SIG-M5 (cell line): ENCODE data around the gene CAMK2D.

Experiments used
- DNase-seq: peaks from one replicate; lab custom pipeline; 2025; lab: John Stamatoyannopoulos, UW

The CAMK2D gene

GRCh38 chr4:113565702-113566012, 195.9 kb downstream of the CAMK2D start:
- DNase-seq = no peak

- DNase-seq = no peak
These were observed 197.0 kb downstream of the CAMK2D start for GRCh38 chr4:113564493-113564892.

GRCh38 chr4:113563691-113564378, 197.7 kb downstream of the CAMK2D start:
- no peak for DNase-seq

GRCh38 chr4:113561758-113562157, 199.8 kb downstream of the CAMK2D start:
- DNase-seq = no peak

- DNase-seq = no peak
These were observed 200.4 kb downstream of the CAMK2D start for GRCh38 chr4:113561092-113561491.

GRCh38 chr4:113560579-113560978, 201.0 kb downstream of the CAMK2D start:
- no peak for DNase-seq

- no peak for DNase-seq
These were observed 201.6 kb downstream of the CAMK2D start for GRCh38 chr4:113559947-113560346.

GRCh38 chr4:113556382-113557134, 205.0 kb downstream of the CAMK2D start:
- no peak for DNase-seq

- DNase-seq = peak; percentile 75
These were observed 205.7 kb downstream of the CAMK2D start for GRCh38 chr4:113555868-113556267.

GRCh38 chr4:113553082-113553481, 208.5 kb downstream of the CAMK2D start:
- no peak for DNase-seq

GRCh38 chr4:113550510-113550909, 211.0 kb downstream of the CAMK2D start:
- DNase-seq = no peak

- no peak for DNase-seq
These were observed 213.2 kb downstream of the CAMK2D start for GRCh38 chr4:113548303-113548702.

GRCh38 chr4:113547487-113548042, 214.0 kb downstream of the CAMK2D start:
- DNase-seq = peak; percentile 44

GRCh38 chr4:113541933-113542332, 219.6 kb downstream of the CAMK2D start:
- no peak for DNase-seq

- DNase-seq = no peak
These were observed 220.7 kb downstream of the CAMK2D start for GRCh38 chr4:113540859-113541258.

- no peak for DNase-seq
These were observed 222.1 kb downstream of the CAMK2D start for GRCh38 chr4:113539408-113539807.

GRCh38 chr4:113537628-113538027, 223.9 kb downstream of the CAMK2D start:
- DNase-seq = no peak

GRCh38 chr4:113537203-113537602, 224.3 kb downstream of the CAMK2D start:
- DNase-seq = no peak

GRCh38 chr4:113534711-113535110, 226.8 kb downstream of the CAMK2D start:
- DNase-seq = no peak

GRCh38 chr4:113531572-113531971, 230.0 kb downstream of the CAMK2D start:
- DNase-seq = no peak

GRCh38 chr4:113528395-113528794, 233.1 kb downstream of the CAMK2D start:
- no peak for DNase-seq

- no peak for DNase-seq
These were observed 236.0 kb downstream of the CAMK2D start for GRCh38 chr4:113525521-113525920.

- DNase-seq = no peak
These were observed 236.9 kb downstream of the CAMK2D start for GRCh38 chr4:113524505-113525186.
